GM10266 (cell line): Measurements from ENCODE around the gene KRTAP12-1.

Experiments
- DNase-seq: peaks from one replicate; pipeline ENCODE4 v3.0.0; 2012; ENCODE audit errors: extremely low spot score
- TF ChIP-seq, protein P1 (sequence below): IDR thresholded peaks from 2 replicates; pipeline ENCODE4 v1.5.1; 2012; ENCODE audit warnings: mild to moderate bottlenecking, low read depth; ENCODE audit not compliant: control insufficient read depth, insufficient read depth; ENCODE audit errors: missing control alignments

The KRTAP12-1 gene

GRCh38 chr21:44718571-44718970 is 36.6 kb upstream of the KRTAP12-1 start:
- TF ChIP-seq, protein P1, sequence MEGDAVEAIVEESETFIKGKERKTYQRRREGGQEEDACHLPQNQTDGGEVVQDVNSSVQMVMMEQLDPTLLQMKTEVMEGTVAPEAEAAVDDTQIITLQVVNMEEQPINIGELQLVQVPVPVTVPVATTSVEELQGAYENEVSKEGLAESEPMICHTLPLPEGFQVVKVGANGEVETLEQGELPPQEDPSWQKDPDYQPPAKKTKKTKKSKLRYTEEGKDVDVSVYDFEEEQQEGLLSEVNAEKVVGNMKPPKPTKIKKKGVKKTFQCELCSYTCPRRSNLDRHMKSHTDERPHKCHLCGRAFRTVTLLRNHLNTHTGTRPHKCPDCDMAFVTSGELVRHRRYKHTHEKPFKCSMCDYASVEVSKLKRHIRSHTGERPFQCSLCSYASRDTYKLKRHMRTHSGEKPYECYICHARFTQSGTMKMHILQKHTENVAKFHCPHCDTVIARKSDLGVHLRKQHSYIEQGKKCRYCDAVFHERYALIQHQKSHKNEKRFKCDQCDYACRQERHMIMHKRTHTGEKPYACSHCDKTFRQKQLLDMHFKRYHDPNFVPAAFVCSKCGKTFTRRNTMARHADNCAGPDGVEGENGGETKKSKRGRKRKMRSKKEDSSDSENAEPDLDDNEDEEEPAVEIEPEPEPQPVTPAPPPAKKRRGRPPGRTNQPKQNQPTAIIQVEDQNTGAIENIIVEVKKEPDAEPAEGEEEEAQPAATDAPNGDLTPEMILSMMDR: no peak
- no peak for DNase-seq

GRCh38 chr21:44718093-44718492 is 36.1 kb upstream of the KRTAP12-1 start:
- TF ChIP-seq, protein P1: no peak
- DNase-seq: no peak

- TF ChIP-seq, protein P1: no peak
- no peak for DNase-seq
Observed at GRCh38 chr21:44716984-44717383, 35.0 kb upstream of the KRTAP12-1 start.

DNA sequence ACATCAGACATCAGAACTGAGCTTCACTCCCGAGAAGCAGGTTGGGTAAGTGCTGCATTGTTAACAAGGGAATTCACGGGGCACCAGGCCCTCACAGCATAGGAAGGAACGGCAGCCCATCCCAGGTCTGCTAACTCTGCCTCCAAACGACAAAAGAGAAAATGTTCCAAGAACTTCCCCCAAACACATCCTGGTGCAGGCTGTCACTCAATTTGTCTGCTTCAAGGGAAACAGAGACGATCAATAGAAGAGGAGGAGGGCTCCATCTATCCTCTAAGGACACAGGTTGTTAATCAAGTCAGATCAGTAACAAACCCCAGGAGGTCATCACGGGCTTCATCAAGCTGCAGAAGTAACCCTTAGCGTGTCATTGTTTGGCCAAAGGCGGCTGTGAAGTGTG is 32.9 kb upstream of the KRTAP12-1 start:
- no peak for DNase-seq
- TF ChIP-seq, protein P1: no peak

DNA sequence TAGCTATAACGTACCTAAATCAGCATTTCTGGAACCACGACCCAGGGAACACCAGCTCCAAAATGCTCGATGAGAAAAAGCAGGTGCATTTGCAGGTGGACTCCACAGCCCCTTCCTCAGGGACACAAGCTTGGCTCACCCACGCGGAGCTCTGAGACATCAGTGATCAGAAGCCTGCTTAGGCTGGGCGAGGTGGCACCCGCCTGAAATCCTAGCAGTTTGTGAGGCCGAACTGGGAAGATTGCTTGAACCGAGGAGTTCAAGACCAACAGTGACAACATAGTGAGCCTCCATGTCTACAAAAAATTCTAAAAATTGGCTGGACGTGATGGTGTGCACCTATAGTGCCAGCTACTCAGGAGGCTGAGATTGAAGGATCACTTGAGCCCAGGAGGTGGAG is 31.9 kb upstream of the KRTAP12-1 start:
- TF ChIP-seq, protein P1: no peak
- no peak for DNase-seq

DNA sequence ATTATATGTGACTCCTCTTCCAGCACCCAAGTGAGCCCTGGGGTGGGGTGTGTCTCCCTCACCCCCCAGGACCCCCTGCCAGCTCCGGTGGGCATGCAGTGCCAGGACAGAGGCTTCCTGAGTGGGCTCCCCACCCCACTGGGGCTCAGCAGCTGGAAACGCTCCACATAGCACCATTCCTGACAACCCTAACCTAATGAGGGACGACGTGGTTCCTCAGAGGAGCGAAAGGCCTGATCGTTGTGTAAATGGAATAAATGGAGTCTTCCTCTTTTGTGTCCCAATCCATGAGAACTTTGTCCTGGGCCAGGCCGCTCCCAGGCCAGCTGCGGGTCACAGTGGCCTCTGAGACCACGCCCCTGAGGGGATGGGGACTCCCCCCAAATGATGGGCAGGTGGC is 31.2 kb upstream of the KRTAP12-1 start:
- TF ChIP-seq, protein P1: no peak
- no peak for DNase-seq

DNA sequence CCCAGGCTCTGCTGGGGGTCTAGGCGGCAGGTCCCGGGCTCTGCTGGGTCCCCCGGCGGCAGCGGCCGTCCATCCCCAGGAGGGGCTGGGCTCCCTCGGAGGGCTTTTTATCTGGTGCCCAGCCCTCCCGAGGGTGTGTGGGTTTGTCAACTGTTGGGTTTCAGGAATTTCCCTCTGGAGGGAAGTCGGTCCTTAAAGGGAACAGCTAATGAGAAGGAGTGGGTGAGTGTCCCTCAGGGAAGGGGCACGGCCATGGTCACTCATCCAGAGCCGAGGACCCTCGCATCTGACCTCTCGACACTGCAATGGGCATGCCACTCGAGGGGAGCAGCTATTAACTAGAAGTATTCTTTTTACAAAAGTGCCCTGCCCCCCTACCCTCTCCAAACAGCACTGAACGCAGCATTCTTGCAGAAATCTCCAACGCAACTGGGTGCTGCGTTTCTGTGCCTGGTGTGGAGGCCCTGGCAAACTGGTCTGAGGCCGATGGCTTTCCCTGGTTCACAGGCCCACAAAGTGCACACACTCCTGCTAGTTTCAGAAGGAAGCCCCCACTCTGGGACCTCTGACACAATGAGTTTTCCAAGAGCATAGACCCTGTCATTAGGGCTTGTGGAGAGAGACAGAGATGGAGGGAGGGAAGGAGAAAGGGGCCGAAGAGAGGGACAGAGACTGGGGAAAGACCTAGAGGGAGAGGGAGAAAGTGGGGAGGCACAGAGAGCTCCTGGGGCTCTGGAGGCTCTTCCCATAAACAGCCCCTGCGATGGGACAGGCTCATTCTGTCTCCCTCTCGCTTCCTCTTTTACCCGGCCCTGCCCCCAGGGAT is 30.5 kb upstream of the KRTAP12-1 start:
- TF ChIP-seq, protein P1: no peak
- no peak for DNase-seq
